VCaP (cell line): Measurements from ENCODE around the gene BDP1.
A peak's percentile ranks its signal among the peaks of the same experiment; 100 is the strongest.
"Not testable (repeated sequence)": the region's sequence is repeated elsewhere in the genome, so short reads cannot be mapped to it uniquely, and the experiment has no call there.

Experiments
- H3K27ac ChIP-seq: fragments of 450-650 bp; 2 replicates; pipeline ENCODE4 v1.5.1; 2017
- TF ChIP-seq, protein P1 (sequence below): fragments of 450-650 bp; conservative IDR thresholded peaks from 2 replicates; pipeline ENCODE4 v1.5.1; 2017; ENCODE audit warnings: mild to moderate bottlenecking, moderate library complexity

Gene BDP1

GRCh38 chr5:71447218-71447808 is 8.1 kb upstream of the BDP1 start:
- H3K27ac ChIP-seq, result not testable (repeated sequence)
- TF ChIP-seq, protein P1, sequence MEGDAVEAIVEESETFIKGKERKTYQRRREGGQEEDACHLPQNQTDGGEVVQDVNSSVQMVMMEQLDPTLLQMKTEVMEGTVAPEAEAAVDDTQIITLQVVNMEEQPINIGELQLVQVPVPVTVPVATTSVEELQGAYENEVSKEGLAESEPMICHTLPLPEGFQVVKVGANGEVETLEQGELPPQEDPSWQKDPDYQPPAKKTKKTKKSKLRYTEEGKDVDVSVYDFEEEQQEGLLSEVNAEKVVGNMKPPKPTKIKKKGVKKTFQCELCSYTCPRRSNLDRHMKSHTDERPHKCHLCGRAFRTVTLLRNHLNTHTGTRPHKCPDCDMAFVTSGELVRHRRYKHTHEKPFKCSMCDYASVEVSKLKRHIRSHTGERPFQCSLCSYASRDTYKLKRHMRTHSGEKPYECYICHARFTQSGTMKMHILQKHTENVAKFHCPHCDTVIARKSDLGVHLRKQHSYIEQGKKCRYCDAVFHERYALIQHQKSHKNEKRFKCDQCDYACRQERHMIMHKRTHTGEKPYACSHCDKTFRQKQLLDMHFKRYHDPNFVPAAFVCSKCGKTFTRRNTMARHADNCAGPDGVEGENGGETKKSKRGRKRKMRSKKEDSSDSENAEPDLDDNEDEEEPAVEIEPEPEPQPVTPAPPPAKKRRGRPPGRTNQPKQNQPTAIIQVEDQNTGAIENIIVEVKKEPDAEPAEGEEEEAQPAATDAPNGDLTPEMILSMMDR, result peak; percentile 61

- H3K27ac ChIP-seq, result no peak overlapping the region
- TF ChIP-seq, protein P1, result no peak
Observed at GRCh38 chr5:71452876-71453275, 2.6 kb upstream of the BDP1 start.

- TF ChIP-seq, protein P1, result no peak
- no peak overlapping the region; the same call in 1 of the 2 replicates for H3K27ac ChIP-seq
Observed at GRCh38 chr5:71454913-71455312, 538 bp upstream of the BDP1 start.

GRCh38 chr5:71456362-71456743 is 902 bp downstream of the BDP1 start:
- TF ChIP-seq, protein P1, result no peak; the same call in none of the 2 replicates
- H3K27ac ChIP-seq, result peak overlapping the region; percentile 82

DNA sequence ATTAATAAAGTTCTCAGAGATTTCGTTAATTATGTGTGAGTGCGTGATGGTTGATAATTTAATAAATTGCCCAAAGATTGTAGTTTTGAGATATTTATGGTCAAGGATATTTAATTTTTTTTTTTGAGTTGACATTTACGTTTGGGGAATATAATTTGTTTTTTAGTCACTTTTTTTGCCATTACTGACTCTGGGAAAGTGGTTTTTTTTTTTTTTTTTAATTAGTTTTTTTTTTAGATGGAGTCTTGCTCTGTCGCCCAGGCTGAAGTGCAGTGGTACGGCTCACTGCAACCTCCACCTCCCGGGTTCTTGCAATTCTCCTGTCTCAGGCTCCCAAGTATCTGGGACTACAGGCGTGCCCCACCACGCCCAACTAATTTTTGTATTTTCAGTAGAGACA is 1.7 kb downstream of the BDP1 start:
- TF ChIP-seq, protein P1, result no peak
- peak overlapping the region; percentile 82 for H3K27ac ChIP-seq

GRCh38 chr5:71460693-71461092 is 5.2 kb downstream of the BDP1 start:
- H3K27ac ChIP-seq, result no peak overlapping the region
- TF ChIP-seq, protein P1, result no peak

- TF ChIP-seq, protein P1, result no peak
- H3K27ac ChIP-seq, result no peak overlapping the region
Observed at GRCh38 chr5:71461360-71461759, 5.9 kb downstream of the BDP1 start.
